AG04450 (cell line): ENCODE measurements around the gene SPATA6. TPM values are rescaled to one million over a fixed set of nuclear protein-coding genes. Genes with fewer than 3 reads are reported as not detected.

Experiments used
- CTCF ChIA-PET: fragments of 300-600, 350-600 bp; formaldehyde crosslinking; extraction: SDS; loops from one replicate; lab custom pipeline; 2022; ENCODE audit warnings: antibody characterized with exemption, inconsistent platforms; lab: Charles Lee
- POLR2A ChIA-PET: fragments of 350-600 bp; formaldehyde crosslinking; extraction: SDS; loops from one replicate; lab custom pipeline; 2021; ENCODE audit warnings: antibody characterized with exemption, inconsistent platforms; lab: Yijun Ruan, JAX
- DNase-seq: peaks from one replicate; pipeline ENCODE4 v3.0.0-alpha.2; 2011; ENCODE audit warnings: low read depth, low spot score
- H3K27ac ChIP-seq: one replicate; pipeline ENCODE4 v1.5.1; 2012; ENCODE audit warnings: low read depth, low read length, control low read depth
- H3K27me3 ChIP-seq: one replicate; pipeline ENCODE4 v1.6.0; 2012; ENCODE audit warnings: low read length; ENCODE audit not compliant: control insufficient read depth, insufficient read depth
- H3K4me3 ChIP-seq: 2 replicates; pipeline ENCODE4 v1.5.1; 2011; ENCODE audit warnings: mild to moderate bottlenecking, low read depth, low read length, control low read depth
- H3K9me3 ChIP-seq: 2 replicates; pipeline ENCODE4 v1.5.1; 2012; ENCODE audit warnings: low read length; ENCODE audit not compliant: control insufficient read depth, insufficient read depth
- polyA plus RNA-seq: library from polyadenylated mRNA; depleted of rRNA; stranded (reverse); fragments of >200 nt; gene quantifications from 2 replicates; pipeline ENCODE4 v1.2.3, GENCODE V29; 2011
- TF ChIP-seq, protein P1 (sequence below): IDR thresholded peaks from 2 replicates; pipeline ENCODE4 v1.5.1; 2011; ENCODE audit warnings: low read depth, low read length, control low read depth, inconsistent platforms

The SPATA6 gene
- polyA plus RNA-seq, 1 experiment: 6.1 TPM

DNA sequence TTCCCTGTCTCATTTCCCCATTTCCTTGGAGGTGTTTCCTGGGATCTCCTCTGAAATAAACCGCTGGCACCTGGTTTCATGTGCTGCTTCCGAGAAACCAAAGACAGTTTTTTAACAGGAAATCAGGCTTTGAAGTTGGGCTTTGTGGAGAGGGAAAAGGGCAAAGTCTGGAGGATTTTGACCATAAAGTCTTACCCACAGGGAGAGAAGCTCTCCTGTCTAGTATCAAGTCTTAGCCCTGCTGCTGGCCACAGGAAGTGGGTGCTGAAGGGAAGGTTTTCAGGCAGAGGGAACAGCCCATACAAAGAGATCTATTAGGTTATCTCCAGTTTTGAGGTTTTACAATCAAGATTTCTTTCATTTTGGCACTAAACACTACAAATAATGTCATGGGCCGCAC lies 220.2 kb downstream of the SPATA6 start:
- Histone ChIP-seq H3K27ac (no peak overlapping the region), H3K4me3 (no peak overlapping the region), H3K9me3 (no peaks in the 10 kb centered on the region), H3K27me3 (no peaks in the 10 kb centered on the region)
- POLR2A ChIA-PET: no interaction called here
- TF ChIP-seq, protein P1, sequence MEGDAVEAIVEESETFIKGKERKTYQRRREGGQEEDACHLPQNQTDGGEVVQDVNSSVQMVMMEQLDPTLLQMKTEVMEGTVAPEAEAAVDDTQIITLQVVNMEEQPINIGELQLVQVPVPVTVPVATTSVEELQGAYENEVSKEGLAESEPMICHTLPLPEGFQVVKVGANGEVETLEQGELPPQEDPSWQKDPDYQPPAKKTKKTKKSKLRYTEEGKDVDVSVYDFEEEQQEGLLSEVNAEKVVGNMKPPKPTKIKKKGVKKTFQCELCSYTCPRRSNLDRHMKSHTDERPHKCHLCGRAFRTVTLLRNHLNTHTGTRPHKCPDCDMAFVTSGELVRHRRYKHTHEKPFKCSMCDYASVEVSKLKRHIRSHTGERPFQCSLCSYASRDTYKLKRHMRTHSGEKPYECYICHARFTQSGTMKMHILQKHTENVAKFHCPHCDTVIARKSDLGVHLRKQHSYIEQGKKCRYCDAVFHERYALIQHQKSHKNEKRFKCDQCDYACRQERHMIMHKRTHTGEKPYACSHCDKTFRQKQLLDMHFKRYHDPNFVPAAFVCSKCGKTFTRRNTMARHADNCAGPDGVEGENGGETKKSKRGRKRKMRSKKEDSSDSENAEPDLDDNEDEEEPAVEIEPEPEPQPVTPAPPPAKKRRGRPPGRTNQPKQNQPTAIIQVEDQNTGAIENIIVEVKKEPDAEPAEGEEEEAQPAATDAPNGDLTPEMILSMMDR: no peak
- CTCF ChIA-PET: interaction anchor here (0.7 kb wide), 1 partner anchor 25 kb away, joined by 3 read pairs; no protein-coding TSS in a partner anchor
- no peak for DNase-seq

DNA sequence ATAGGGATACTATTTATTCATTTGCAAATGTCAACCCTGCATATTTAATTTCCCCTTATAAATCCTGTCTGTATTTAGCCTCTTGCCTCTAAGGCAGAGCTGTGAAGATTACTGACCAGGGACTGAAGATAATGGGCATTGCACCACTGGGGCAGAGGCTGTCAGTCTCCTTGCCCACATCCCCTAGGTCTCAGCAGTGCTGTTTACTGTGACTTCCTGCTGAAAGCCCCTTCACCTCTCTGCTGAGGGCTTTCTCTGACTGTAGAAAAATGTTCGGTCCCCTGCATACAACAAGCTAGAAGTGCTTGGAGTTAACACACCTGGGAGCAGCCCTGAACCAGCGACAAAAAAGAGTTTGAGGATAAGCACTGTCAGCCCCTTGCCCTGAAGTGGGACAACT lies 220.7 kb downstream of the SPATA6 start:
- CTCF ChIA-PET: interaction anchor here (0.7 kb wide), 1 partner anchor 26 kb away, joined by 3 read pairs; no protein-coding TSS in a partner anchor
- POLR2A ChIA-PET: no interaction called here

DNA sequence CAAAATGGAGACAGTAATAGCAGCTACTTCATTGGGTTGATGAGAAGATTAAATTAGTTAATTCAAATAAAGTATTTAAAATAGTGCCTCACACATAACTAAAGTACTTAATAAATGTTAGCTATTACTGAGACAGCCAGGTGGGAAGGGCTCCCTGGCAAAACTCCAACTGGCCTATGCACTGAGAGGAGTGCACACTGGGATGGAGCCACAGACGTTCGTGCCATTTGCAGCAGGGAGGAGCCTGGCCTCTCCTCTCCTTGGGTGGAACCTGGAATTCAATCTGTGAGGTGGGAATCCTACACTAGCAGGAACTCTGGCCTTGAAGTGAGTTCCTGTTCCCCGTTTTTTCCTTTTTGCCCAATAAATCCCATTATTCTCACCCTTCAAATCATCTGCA lies 221.4 kb downstream of the SPATA6 start:
- H3K27me3 ChIP-seq: no peaks in the 10 kb centered on the region
- TF ChIP-seq, protein P1: no peak
- CTCF ChIA-PET: interaction anchor here (2.3 kb wide), 1 partner anchor 247 kb away, joined by 6 read pairs; no protein-coding TSS in a partner anchor
- no peaks in the 10 kb centered on the region for H3K9me3 ChIP-seq
- DNase-seq: no peak
- no peak overlapping the region for H3K27ac ChIP-seq
- H3K4me3 ChIP-seq: no peak overlapping the region
- POLR2A ChIA-PET: no interaction called here

More for the DNA sequence above, 220.7 kb downstream of the SPATA6 start:
- TF ChIP-seq, protein P1: no peak
- H3K4me3 ChIP-seq: no peak overlapping the region
- H3K27ac ChIP-seq: no peak overlapping the region
- H3K9me3 ChIP-seq: no peaks in the 10 kb centered on the region
- H3K27me3 ChIP-seq: no peaks in the 10 kb centered on the region
- no peak for DNase-seq

DNA sequence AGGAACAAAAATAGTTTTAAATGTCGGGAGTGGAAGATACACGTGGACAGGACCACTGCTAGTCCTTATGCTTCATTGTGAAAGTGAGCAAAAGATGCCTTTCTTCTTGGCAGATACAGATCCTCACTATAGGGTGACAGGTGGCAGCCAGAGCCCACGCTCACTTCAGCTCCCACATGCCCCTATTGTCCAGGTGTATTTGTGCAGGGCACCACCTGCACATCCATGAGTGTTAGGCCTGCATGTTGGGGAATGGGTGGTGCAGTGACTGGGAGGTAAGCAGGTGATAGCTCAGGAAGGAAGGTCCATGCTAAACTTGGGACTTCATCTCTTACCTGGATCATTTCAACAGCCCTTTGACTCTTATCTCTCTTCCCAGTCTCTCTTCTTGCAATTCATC lies 222.1 kb downstream of the SPATA6 start:
- DNase-seq: no peak
- CTCF ChIA-PET: interaction anchor here (2.3 kb wide), 1 partner anchor 248 kb away, joined by 6 read pairs; no protein-coding TSS in a partner anchor
- TF ChIP-seq, protein P1: no peak
- POLR2A ChIA-PET: no interaction called here
- Histone ChIP-seq H3K27me3 (no peaks in the 10 kb centered on the region), H3K27ac (no peak overlapping the region), H3K4me3 (no peak overlapping the region), H3K9me3 (no peaks in the 10 kb centered on the region)

DNA sequence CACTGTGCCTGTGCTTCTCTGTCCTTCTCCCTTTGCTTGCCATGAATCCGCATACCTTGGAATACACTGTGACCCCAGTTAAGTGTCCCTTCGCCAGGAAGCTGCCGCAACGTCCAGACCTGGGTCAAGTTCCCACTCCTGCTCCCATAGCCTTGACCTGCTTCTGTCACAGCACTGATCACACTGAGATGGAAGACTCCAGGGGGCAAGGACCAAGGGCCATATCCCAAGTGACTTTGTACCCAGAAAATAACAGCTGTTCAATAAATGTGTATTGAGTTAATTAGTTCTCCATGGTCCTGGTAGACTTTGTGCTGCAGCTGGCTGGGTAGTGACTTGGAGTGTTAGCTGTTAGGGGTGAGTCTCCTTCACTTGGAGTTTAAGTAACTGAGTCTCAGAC lies 223.6 kb downstream of the SPATA6 start:
- ChIA-PET CTCF (no interaction called here), POLR2A (interaction anchor here (0.6 kb wide), 1 partner anchor 52 kb away, joined by 8 read pairs; no protein-coding TSS in a partner anchor)
- TF ChIP-seq, protein P1: no peak

More for the DNA sequence above, 223.6 kb downstream of the SPATA6 start:
- Histone ChIP-seq H3K9me3 (no peaks in the 10 kb centered on the region), H3K27ac (no peak overlapping the region), H3K27me3 (no peaks in the 10 kb centered on the region), H3K4me3 (no peak overlapping the region)
- DNase-seq: no peak
